WTC11 (cell line): ENCODE results near the gene LAMA4. TPM values are rescaled to one million over a fixed set of nuclear protein-coding genes. Genes with fewer than 3 reads are reported as not detected.

ENCODE experiments used
- ATAC-seq: fragments of 200-7000 bp; cut with Tn5 transposase; 2 replicates; pipeline ENCODE4 v1.10.0; 2021; ENCODE audit warnings: mild to moderate bottlenecking, moderate library complexity
- CTCF ChIA-PET: fragments of 300-600 bp; sonication (Branson Sonifier 250); formaldehyde crosslinking; loops from one replicate; lab custom pipeline; 2021; ENCODE audit warnings: antibody characterized with exemption; lab: Charles Lee
- POLR2A ChIA-PET: fragments of 350-600 bp; sonication (Branson Sonifier 250); formaldehyde crosslinking; loops from one replicate; lab custom pipeline; 2021; ENCODE audit warnings: antibody characterized with exemption; lab: Charles Lee
- DNase-seq: peaks from one replicate; pipeline ENCODE4 v3.0.0; 2021; ENCODE audit warnings: low spot score
- H3K27ac Mint-ChIP-seq: 2 replicates; pipeline ENCODE4 v1.8.0; 2021; ENCODE audit warnings: mixed read lengths
- H3K27me3 Mint-ChIP-seq: 2 replicates; pipeline ENCODE4 v1.8.0; 2021; ENCODE audit warnings: low read depth, mild to moderate bottlenecking, moderate library complexity, mixed read lengths
- H3K36me3 Mint-ChIP-seq: 2 replicates; pipeline ENCODE4 v1.8.0; 2021; ENCODE audit warnings: mixed read lengths
- H3K4me1 Mint-ChIP-seq: 2 replicates; pipeline ENCODE4 v1.8.0; 2022; ENCODE audit warnings: mixed read lengths
- H3K4me3 Mint-ChIP-seq: 2 replicates; pipeline ENCODE4 v1.8.0; 2021; ENCODE audit warnings: mild to moderate bottlenecking, moderate library complexity, mixed read lengths
- H3K9me3 Mint-ChIP-seq: 2 replicates; pipeline ENCODE4 v1.8.0; 2021; ENCODE audit warnings: mixed read lengths
- CTCF ChIP-seq: fragments of 200-600 bp; IDR thresholded peaks from 2 replicates; pipeline ENCODE4 v1.8.0; 2022; ENCODE audit warnings: antibody characterized with exemption
- EMX1 ChIP-seq: fragments of 250-450 bp; sonication (Bioruptor Pico); IDR thresholded peaks from 2 replicates; pipeline ENCODE4 v1.8.0; 2021; ENCODE audit warnings: mild to moderate bottlenecking
- FOXJ3 ChIP-seq: sonication (generic); formaldehyde crosslinking; IDR thresholded peaks from 2 replicates; pipeline ENCODE4 v1.9.0; 2021; ENCODE audit warnings: missing genetic modification reagents, mild to moderate bottlenecking, borderline replicate concordance
- FOXK1 ChIP-seq: sonication (generic); formaldehyde crosslinking; IDR thresholded peaks from 2 replicates; pipeline ENCODE4 v1.8.0; 2022; ENCODE audit warnings: mild to moderate bottlenecking, moderate library complexity, missing genetic modification reagents
- GABPB1 ChIP-seq: sonication (generic); formaldehyde crosslinking; IDR thresholded peaks from 2 replicates; pipeline ENCODE4 v1.8.1; 2023; ENCODE audit warnings: mild to moderate bottlenecking, missing genetic modification reagents
- IRF1 ChIP-seq: sonication (generic); formaldehyde crosslinking; IDR thresholded peaks from 2 replicates; pipeline ENCODE4 v1.8.0; 2023; ENCODE audit warnings: missing genetic modification reagents
- MLX ChIP-seq: sonication (generic); formaldehyde crosslinking; IDR thresholded peaks from 2 replicates; pipeline ENCODE4 v1.8.1; 2023; ENCODE audit warnings: mild to moderate bottlenecking, missing genetic modification reagents, moderate library complexity
- MYBL2 ChIP-seq: sonication (generic); formaldehyde crosslinking; IDR thresholded peaks from 2 replicates; pipeline ENCODE4 v1.8.1; 2023; ENCODE audit warnings: mild to moderate bottlenecking, moderate library complexity, missing genetic modification reagents
- NFYB ChIP-seq: sonication (generic); formaldehyde crosslinking; conservative IDR thresholded peaks from 2 replicates; pipeline ENCODE4 v1.8.0; 2022; ENCODE audit warnings: low read depth, missing genetic modification reagents
- NR3C1 ChIP-seq: sonication (generic); formaldehyde crosslinking; conservative IDR thresholded peaks from 2 replicates; pipeline ENCODE4 v1.8.1; 2023; ENCODE audit warnings: low read depth, mild to moderate bottlenecking, missing genetic modification reagents
- OVOL2 ChIP-seq: fragments of 250-450 bp; sonication (Bioruptor Pico); IDR thresholded peaks from 2 replicates; pipeline ENCODE4 v1.9.0; 2021; ENCODE audit warnings: mild to moderate bottlenecking, borderline replicate concordance
- SMAD3 ChIP-seq: sonication (generic); formaldehyde crosslinking; IDR thresholded peaks from 2 replicates; pipeline ENCODE4 v1.8.0; 2022; ENCODE audit warnings: missing genetic modification reagents, mild to moderate bottlenecking, borderline replicate concordance
- SP1 ChIP-seq: sonication (generic); formaldehyde crosslinking; conservative IDR thresholded peaks from 2 replicates; pipeline ENCODE4 v1.8.1; 2022; ENCODE audit warnings: missing genetic modification reagents
- TEAD4 ChIP-seq: sonication (generic); formaldehyde crosslinking; IDR thresholded peaks from 2 replicates; pipeline ENCODE4 v1.8.0; 2022; ENCODE audit warnings: mild to moderate bottlenecking, missing genetic modification reagents
- USF1 ChIP-seq: sonication (generic); formaldehyde crosslinking; IDR thresholded peaks from 2 replicates; pipeline ENCODE4 v1.8.0; 2022; ENCODE audit warnings: mild to moderate bottlenecking, missing genetic modification reagents
- ZNF121 ChIP-seq: sonication (generic); formaldehyde crosslinking; IDR thresholded peaks from 2 replicates; pipeline ENCODE4 v1.8.0; 2023; ENCODE audit warnings: missing genetic modification reagents
- ZNF138 ChIP-seq: sonication (generic); formaldehyde crosslinking; conservative IDR thresholded peaks from 2 replicates; pipeline ENCODE4 v1.8.1; 2022; ENCODE audit warnings: mild to moderate bottlenecking, moderate library complexity, missing genetic modification reagents
- ZNF396 ChIP-seq: fragments of 250-450 bp; sonication (Bioruptor Pico); IDR thresholded peaks from 2 replicates; pipeline ENCODE4 v1.8.0; 2021; ENCODE audit warnings: mild to moderate bottlenecking, moderate library complexity, borderline replicate concordance
- ZNF416 ChIP-seq: fragments of 250-450 bp; sonication (Bioruptor Pico); IDR thresholded peaks from 2 replicates; pipeline ENCODE4 v1.9.0; 2021; ENCODE audit warnings: mild to moderate bottlenecking, inconsistent platforms
- ZNF425 ChIP-seq: fragments of 250-450 bp; sonication (Bioruptor Pico); conservative IDR thresholded peaks from 2 replicates; pipeline ENCODE4 v1.9.0; 2021; ENCODE audit warnings: mild to moderate bottlenecking
- total RNA-seq: library from RNA; stranded (reverse); gene quantifications from 3 replicates; pipeline ENCODE4 v1.2.3, GENCODE V29; 2021

The LAMA4 gene
- total RNA-seq, 1 experiment from 2014 or later, result 1.6 TPM

GRCh38 chr6:112156668-112157067, 97.7 kb downstream of the LAMA4 start:
- POLR2A ChIA-PET, result no interaction called here

GRCh38 chr6:112155886-112156285, 98.5 kb downstream of the LAMA4 start:
- ATAC-seq, result peak; percentile 73
- no peak overlapping the region for H3K4me3 Mint-ChIP-seq
- H3K27me3 Mint-ChIP-seq, result no peaks in the 10 kb centered on the region
- no peaks in the 10 kb centered on the region for H3K36me3 Mint-ChIP-seq
- no peak overlapping the region for H3K27ac Mint-ChIP-seq
- no peaks in the 10 kb centered on the region for H3K9me3 Mint-ChIP-seq
- H3K4me1 Mint-ChIP-seq, result peaks cover 10% of the 10 kb centered on the region
- TF ChIP-seq NFYB (CRISPR knock-in tag) (no peak), NR3C1 (no peak), MYBL2 (CRISPR knock-in tag) (no peak), EMX1 (CRISPR knock-in tag) (no peak), SMAD3 (no peak), ZNF138 (no peak), ZNF396 (CRISPR knock-in tag) (no peak), ZNF416 (CRISPR knock-in tag) (no peak), IRF1 (CRISPR knock-in tag) (no peak), USF1 (CRISPR knock-in tag) (no peak), TEAD4 (CRISPR knock-in tag) (no peak), ZNF121 (CRISPR knock-in tag) (no peak), SP1 (CRISPR knock-in tag) (no peak), FOXK1 (no peak), MLX (no peak), ZNF425 (no peak), FOXJ3 (CRISPR knock-in tag) (no peak), GABPB1 (no peak), CTCF (no peak), OVOL2 (CRISPR knock-in tag) (no peak)
- ChIA-PET CTCF (interaction anchor here (0.9 kb wide), 1 partner anchor 10 kb away, joined by 4 read pairs; no protein-coding TSS in a partner anchor), POLR2A (no interaction called here)
- DNase-seq, result no peak

More at GRCh38 chr6:112156668-112157067, 97.7 kb downstream of the LAMA4 start:
- Mint-ChIP-seq H3K4me1 (peaks cover 10% of the 10 kb centered on the region), H3K27ac (peak overlapping the region; percentile 61; the same call in 1 of the 2 replicates), H3K9me3 (no peaks in the 10 kb centered on the region), H3K4me3 (no peak overlapping the region), H3K27me3 (no peaks in the 10 kb centered on the region), H3K36me3 (no peaks in the 10 kb centered on the region)
- TF ChIP-seq CTCF (no peak), MYBL2 (CRISPR knock-in tag) (no peak)
- DNase-seq, result no peak
- CTCF ChIA-PET, result interaction anchor here (0.9 kb wide), 1 partner anchor 11 kb away, joined by 4 read pairs; no protein-coding TSS in a partner anchor
- ATAC-seq, result no peak
